Ectodermal cell (in vitro differentiated cells): ENCODE results near the gene UMAD1.
A peak's percentile ranks its signal among the peaks of the same experiment; 100 is the strongest.

Experiments used
- H3K27ac ChIP-seq: 2 replicates; pipeline ENCODE4 v1.7.0; 2013; ENCODE audit warnings: mild to moderate bottlenecking, low read depth, low read length; ENCODE audit not compliant: insufficient read depth, poor library complexity, severe bottlenecking
- H3K27me3 ChIP-seq: 2 replicates; pipeline ENCODE4 v1.7.0; 2013; ENCODE audit warnings: mild to moderate bottlenecking, low read length; ENCODE audit not compliant: insufficient read depth, control insufficient read depth, poor library complexity, severe bottlenecking
- H3K36me3 ChIP-seq: one replicate; pipeline ENCODE4 v1.7.0; 2013; ENCODE audit warnings: low read length; ENCODE audit not compliant: control insufficient read depth, insufficient read depth
- H3K4me1 ChIP-seq: one replicate; pipeline ENCODE4 v1.7.0; 2013; ENCODE audit warnings: low read length; ENCODE audit not compliant: control insufficient read depth, insufficient read depth
- H3K4me3 ChIP-seq: 2 replicates; pipeline ENCODE4 v1.7.0; 2013; ENCODE audit warnings: low read depth, low read length, control low read depth; ENCODE audit not compliant: insufficient read depth
- H3K9me3 ChIP-seq: 2 replicates; pipeline ENCODE4 v1.7.0; 2013; ENCODE audit warnings: mild to moderate bottlenecking, low read length, moderate library complexity; ENCODE audit not compliant: control insufficient read depth
- WGBS, 2 experiments: methylation state at CpG; one replicate each; pipeline ENCODE4 v1.1.7; 2013; ENCODE audit warnings: missing lambda C conversion rate in 2 of 2; 5-methylcytosine and 5-hydroxymethylcytosine counted together

The UMAD1 gene

GRCh38 chr7:7620236-7620635, 20.3 kb upstream of the UMAD1 start:
- Histone ChIP-seq H3K4me1 (no peaks in the 10 kb centered on the region), H3K36me3 (no peaks in the 10 kb centered on the region)
- WGBS, 2 experiments, result 85 to 87% methylated on average over 1 of the region's 1 CpG

GRCh38 chr7:7620644-7621210, 19.8 kb upstream of the UMAD1 start:
- no peaks in the 10 kb centered on the region for H3K36me3 ChIP-seq
- no peak overlapping the region for H3K27ac ChIP-seq
- no peaks in the 10 kb centered on the region for H3K4me1 ChIP-seq
- no peaks in the 10 kb centered on the region for H3K27me3 ChIP-seq
- no peaks in the 10 kb centered on the region for H3K9me3 ChIP-seq
- no peak overlapping the region for H3K4me3 ChIP-seq

More at GRCh38 chr7:7620236-7620635, 20.3 kb upstream of the UMAD1 start:
- no peaks in the 10 kb centered on the region for H3K9me3 ChIP-seq
- H3K27ac ChIP-seq, result no peak overlapping the region
- no peaks in the 10 kb centered on the region for H3K27me3 ChIP-seq
- no peak overlapping the region for H3K4me3 ChIP-seq

DNA sequence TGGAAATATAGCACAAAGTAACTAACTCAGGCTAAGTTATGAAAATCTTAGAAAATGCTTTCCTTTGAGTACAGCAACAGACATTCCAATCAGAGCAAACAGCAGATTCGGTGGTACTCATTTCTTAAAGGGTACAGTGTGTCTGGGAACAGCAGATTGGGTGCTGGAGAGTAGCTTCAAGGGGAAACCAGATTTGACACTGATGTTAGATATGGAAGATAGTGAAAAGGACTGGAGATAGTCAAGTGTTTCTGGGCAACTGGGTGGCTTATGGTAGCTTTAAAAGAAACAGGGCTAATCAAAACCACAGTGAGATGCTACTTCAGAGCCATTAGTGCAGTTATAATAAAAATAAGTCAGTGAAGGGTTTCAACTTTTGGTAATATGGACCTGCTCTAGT, 12.1 kb upstream of the UMAD1 start:
- H3K4me1 ChIP-seq, result no peaks in the 10 kb centered on the region
- no peaks in the 10 kb centered on the region for H3K9me3 ChIP-seq
- no peaks in the 10 kb centered on the region for H3K36me3 ChIP-seq
- H3K4me3 ChIP-seq, result no peak overlapping the region
- H3K27ac ChIP-seq, result no peak overlapping the region
- H3K27me3 ChIP-seq, result no peaks in the 10 kb centered on the region
- WGBS, 2 experiments, result 88 to 96% methylated on average over 1 of the region's 1 CpG

DNA sequence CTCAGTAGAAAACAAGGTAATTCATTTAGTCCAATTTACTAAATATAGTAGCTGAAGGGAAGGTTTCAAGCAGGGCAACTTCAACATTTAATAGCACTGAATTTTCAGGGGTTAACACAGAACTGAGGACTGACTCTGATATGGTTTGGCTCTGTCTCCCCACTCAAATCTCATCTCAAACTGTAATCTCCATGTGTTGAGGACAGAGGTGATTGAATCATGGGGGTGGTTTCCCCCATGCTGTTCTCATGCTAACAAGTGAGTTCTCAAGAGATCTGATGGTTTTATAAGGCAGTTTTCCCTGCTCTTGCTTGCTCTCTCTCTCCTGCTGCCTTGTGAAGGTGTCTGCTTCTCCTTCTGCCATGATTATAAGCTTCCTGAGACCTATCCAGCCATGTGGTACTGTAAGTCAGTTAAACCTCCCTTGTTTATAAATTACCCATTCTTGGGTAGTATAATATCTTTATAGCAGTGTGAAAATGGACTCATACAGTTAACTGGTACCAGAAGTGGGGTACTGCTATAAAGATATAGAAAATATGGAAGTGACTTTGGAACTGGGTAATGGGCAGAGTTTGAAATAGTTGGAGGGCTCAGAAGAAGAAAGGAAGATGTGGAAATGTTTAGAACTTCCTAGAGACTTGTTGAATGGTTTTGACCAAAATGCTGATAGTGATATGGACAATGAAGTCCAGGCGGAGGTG, 9.8 kb upstream of the UMAD1 start:
- 93 to 97% methylated on average over 1 of the region's 1 CpG for WGBS, 2 experiments
- no peaks in the 10 kb centered on the region for H3K9me3 ChIP-seq

DNA sequence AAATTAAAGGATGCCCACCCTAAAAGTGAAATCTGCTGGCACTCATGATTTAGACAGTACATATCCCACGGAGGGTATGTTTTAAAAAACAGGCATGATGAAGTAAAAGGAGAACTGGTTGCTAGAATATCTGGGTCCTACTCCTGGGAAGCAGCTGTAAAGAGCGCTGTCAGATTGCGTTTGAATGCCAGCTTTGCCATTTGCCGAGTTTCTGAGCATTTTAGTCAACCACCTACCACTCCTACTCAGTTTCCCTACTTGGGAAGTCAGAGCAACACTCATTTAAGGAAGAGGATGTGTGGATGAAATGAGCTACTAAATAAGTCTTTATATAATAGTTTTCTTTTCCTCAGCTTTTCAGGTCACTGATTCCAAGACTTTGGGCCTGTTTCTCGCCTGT, 1.1 kb upstream of the UMAD1 start:
- H3K9me3 ChIP-seq, result no peaks in the 10 kb centered on the region
- 41 to 47% methylated on average over 5 of the region's 5 CpGs for WGBS, 2 experiments
- no peak overlapping the region for H3K27ac ChIP-seq
- no peaks in the 10 kb centered on the region for H3K4me1 ChIP-seq
- H3K36me3 ChIP-seq, result peaks cover 6% of the 10 kb centered on the region
- no peaks in the 10 kb centered on the region for H3K27me3 ChIP-seq
- H3K4me3 ChIP-seq, result peak overlapping the region; percentile 97

More for the DNA sequence above, 9.8 kb upstream of the UMAD1 start:
- no peaks in the 10 kb centered on the region for H3K36me3 ChIP-seq
- H3K27me3 ChIP-seq, result no peaks in the 10 kb centered on the region
- no peak overlapping the region for H3K27ac ChIP-seq
- no peaks in the 10 kb centered on the region for H3K4me1 ChIP-seq
- H3K4me3 ChIP-seq, result no peak overlapping the region

GRCh38 chr7:7639847-7640220, 718 bp upstream of the UMAD1 start:
- Histone ChIP-seq H3K4me3 (peak overlapping the region; percentile 97), H3K27me3 (no peaks in the 10 kb centered on the region), H3K27ac (peak overlapping the region; percentile 78), H3K9me3 (no peaks in the 10 kb centered on the region), H3K36me3 (peaks cover 6% of the 10 kb centered on the region), H3K4me1 (no peaks in the 10 kb centered on the region)
- 1 to 2% methylated on average over 19 of the region's 19 CpGs for WGBS, 2 experiments

DNA sequence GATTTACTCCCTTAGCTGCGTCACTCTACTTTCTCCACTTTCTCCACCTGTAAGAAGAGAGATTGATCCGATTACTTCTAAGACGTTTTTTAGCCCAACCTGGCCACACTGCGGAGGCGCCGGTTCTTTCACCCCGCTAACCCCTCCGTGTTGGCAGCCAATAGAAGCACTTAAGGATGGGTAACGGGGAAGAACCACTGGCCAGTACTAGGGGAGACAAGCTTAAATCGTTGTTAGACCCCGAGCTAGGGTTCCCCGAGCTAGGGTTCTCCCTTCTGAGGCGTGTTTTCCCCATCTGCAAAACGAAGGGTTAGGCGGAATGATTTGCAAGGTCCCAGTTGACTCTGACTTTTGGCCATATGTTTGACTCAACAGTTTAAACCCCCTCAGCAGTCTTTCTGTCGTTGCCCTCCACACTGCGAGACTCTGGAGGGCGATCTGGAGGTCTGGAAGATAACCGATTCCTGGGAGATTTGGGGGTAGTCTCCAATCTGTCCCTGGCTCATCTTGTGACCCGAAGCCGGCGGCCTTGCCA, 644 bp downstream of the UMAD1 start:
- Histone ChIP-seq H3K9me3 (no peaks in the 10 kb centered on the region), H3K4me3 (peak overlapping the region; percentile 97), H3K27ac (peak overlapping the region; percentile 52), H3K36me3 (peaks cover 3% of the 10 kb centered on the region), H3K27me3 (no peaks in the 10 kb centered on the region), H3K4me1 (no peaks in the 10 kb centered on the region)
- WGBS, 2 experiments, result 10 to 11% methylated on average over 22 of the region's 22 CpGs

DNA sequence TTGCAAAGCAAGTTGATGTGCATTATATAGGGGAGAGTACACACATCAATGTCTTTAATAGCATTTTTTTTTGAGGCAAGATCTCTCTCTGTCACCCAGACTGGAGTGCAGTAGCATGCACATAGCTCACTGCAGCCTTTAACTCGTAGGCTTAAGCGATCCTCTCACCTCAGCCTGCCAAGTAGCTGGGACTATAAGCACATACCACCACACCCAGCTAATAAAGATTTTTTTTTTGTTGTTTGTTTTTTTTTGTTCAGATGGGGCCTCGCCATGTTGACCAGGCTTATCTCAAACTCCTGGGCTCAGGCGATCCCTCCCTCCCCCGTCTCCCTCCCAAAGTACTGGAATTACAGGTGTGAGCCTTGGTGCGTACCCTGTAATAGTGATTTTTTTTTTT, 1.5 kb downstream of the UMAD1 start:
- H3K27ac ChIP-seq, result no peak overlapping the region
- no peak overlapping the region for H3K4me3 ChIP-seq
- no peaks in the 10 kb centered on the region for H3K27me3 ChIP-seq
- no peaks in the 10 kb centered on the region for H3K36me3 ChIP-seq
- H3K4me1 ChIP-seq, result no peaks in the 10 kb centered on the region
- WGBS, 2 experiments, result 86 to 97% methylated on average over 3 to 6 of the region's 6 CpGs
- no peaks in the 10 kb centered on the region for H3K9me3 ChIP-seq

DNA sequence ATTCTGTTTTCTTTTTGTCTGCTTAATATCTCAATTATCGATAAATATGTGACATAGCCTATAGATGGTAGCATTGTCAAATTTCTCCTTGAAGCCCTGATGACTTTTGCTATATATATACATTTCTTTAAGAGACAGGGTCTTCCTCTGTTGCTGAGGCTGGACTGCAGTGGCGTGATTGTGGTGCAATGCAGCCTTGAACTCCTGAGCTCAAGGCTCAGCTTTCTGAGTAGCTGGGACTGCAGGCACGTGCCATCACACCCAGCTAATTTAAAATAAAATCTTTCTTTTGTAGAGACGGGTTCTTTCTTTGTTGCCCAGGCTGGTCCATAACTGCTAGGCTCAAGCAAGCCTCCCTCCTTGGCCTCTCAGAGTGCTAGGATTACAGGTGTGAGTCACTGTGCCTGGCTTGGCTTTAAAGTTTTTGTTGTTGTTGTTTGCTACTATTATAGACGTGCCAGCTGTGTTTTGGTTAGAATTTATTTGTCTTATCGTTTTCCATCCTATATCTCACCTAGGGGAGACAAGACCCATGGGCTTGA, 7.0 kb downstream of the UMAD1 start:
- Histone ChIP-seq H3K4me1 (no peaks in the 10 kb centered on the region), H3K27ac (no peak overlapping the region), H3K27me3 (no peaks in the 10 kb centered on the region), H3K4me3 (no peak overlapping the region), H3K36me3 (no peaks in the 10 kb centered on the region), H3K9me3 (no peaks in the 10 kb centered on the region)
- WGBS, 2 experiments, result 87 to 88% methylated on average over 3 to 5 of the region's 6 CpGs

DNA sequence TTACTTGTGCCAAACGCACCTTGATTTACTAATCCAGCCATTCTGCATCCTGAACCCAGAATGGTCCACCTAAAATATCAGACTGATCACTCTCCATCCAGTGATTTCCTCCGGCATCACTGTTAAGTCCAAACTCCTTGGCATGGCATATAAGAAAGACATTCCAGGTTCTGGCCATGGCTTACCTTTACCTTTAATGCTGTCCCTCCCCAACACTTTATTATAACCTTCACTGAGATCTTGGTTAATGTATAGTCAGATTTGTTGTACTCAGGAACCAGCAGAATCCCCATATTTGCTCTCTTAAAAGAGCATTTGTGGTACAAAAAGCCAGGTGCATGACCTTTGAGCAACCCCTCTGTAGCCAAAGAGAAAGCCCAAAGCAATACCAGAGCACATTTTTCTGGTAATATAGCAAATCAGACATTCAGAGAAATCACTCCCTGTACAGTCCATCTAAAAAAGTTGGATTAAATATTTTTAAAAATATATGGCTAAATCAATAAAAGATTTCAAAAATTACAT, 10.2 kb downstream of the UMAD1 start:
- no peaks in the 10 kb centered on the region for H3K36me3 ChIP-seq
- 91 to 98% methylated on average over 2 of the region's 2 CpGs for WGBS, 2 experiments
- no peak overlapping the region for H3K4me3 ChIP-seq
- no peaks in the 10 kb centered on the region for H3K4me1 ChIP-seq
- no peaks in the 10 kb centered on the region for H3K27me3 ChIP-seq
- no peaks in the 10 kb centered on the region for H3K9me3 ChIP-seq
- H3K27ac ChIP-seq, result no peak overlapping the region
